NB4 (cell line): ENCODE data around the gene SMIM1.
"Not testable (repeated sequence)": the region's sequence is repeated elsewhere in the genome, so short reads cannot be mapped to it uniquely, and the experiment has no call there.

Experiments used
- DNase-seq: peaks from one replicate; pipeline ENCODE4 v3.0.0; 2010; ENCODE audit warnings: low read depth
- H3K4me3 ChIP-seq: one replicate; pipeline ENCODE4 v1.5.1; 2011; ENCODE audit warnings: mild to moderate bottlenecking, low read depth, low read length, moderate library complexity
- MAX ChIP-seq: IDR thresholded peaks from 2 replicates; pipeline ENCODE4 v1.6.1; 2011; ENCODE audit warnings: low read depth, low read length
- MYC ChIP-seq: IDR thresholded peaks from 2 replicates; pipeline ENCODE4 v1.6.1; 2011; ENCODE audit warnings: low read depth, low read length
- POLR2A ChIP-seq: IDR thresholded peaks from 2 replicates; pipeline ENCODE4 v1.6.1; 2011; ENCODE audit warnings: mild to moderate bottlenecking; ENCODE audit not compliant: insufficient read length; ENCODE audit errors: extremely low read depth
- TF ChIP-seq, protein P1 (sequence below): IDR thresholded peaks from one replicate; pipeline ENCODE4 v1.5.1; 2012; ENCODE audit warnings: low read depth, low read length

The SMIM1 gene

DNA sequence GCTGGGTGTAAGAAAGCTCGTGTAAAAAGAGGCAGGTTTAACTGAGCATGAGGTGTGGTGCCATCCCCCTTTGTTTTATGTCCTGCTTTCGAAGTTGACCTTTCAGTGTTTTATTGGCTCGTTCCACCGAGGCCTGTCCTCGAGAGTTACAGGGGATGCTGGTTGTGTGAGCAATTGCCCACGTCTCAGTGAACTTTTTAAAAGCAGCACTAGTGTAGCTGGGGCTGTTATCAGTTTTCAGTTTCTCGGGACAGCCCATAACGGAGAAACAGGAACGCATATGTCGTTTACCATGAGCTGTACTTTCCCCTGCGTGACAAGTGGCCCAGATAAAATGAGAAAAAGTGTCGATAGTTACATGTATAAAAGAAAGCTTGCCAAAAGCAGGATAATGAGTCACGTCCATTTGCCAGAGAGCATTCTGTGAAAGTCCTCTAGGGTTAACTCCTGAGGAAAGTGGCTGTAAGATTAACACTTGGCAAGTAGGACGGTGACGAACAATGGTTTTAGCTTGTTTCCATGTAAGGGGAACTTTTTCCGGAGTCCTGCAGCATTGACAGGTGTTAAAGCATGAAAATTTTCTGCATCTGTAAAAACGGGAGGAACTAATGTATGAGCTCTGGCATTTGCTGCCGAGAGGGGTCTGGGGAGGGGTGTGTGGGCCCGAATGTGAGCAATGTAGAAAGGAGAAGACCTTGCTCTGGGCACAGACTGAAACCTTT lies 31.5 kb downstream of the SMIM1 start:
- DNase-seq: no peak
- no peak overlapping the region for H3K4me3 ChIP-seq
- no peak for TF ChIP-seq MAX
- TF ChIP-seq, protein P1, sequence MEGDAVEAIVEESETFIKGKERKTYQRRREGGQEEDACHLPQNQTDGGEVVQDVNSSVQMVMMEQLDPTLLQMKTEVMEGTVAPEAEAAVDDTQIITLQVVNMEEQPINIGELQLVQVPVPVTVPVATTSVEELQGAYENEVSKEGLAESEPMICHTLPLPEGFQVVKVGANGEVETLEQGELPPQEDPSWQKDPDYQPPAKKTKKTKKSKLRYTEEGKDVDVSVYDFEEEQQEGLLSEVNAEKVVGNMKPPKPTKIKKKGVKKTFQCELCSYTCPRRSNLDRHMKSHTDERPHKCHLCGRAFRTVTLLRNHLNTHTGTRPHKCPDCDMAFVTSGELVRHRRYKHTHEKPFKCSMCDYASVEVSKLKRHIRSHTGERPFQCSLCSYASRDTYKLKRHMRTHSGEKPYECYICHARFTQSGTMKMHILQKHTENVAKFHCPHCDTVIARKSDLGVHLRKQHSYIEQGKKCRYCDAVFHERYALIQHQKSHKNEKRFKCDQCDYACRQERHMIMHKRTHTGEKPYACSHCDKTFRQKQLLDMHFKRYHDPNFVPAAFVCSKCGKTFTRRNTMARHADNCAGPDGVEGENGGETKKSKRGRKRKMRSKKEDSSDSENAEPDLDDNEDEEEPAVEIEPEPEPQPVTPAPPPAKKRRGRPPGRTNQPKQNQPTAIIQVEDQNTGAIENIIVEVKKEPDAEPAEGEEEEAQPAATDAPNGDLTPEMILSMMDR: no peak
- no peak for TF ChIP-seq MYC
- TF ChIP-seq POLR2A: no peak

DNA sequence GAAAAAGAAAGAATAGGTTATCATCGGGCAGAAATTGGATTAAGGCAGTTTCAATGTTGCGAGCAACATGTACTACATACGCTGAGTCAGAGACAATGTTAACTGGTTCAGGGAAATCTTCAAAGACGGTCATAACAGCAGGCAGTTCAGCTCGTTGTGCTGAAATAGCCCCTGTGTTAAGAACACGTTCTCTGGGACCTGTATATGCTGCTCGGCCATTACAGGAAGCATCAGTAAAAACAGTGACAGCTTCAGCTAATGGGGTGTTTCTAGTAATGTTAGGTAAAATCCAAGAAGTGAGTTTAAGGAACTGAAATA lies 32.0 kb downstream of the SMIM1 start:
- not testable (repeated sequence) for DNase-seq, H3K4me3 ChIP-seq

GRCh38 chr1:3805038-3805437 lies 32.5 kb downstream of the SMIM1 start:
- DNase-seq: no peak
- TF ChIP-seq MAX: no peak
- no peak for TF ChIP-seq MYC
- TF ChIP-seq, protein P1: no peak
- TF ChIP-seq POLR2A: no peak
- H3K4me3 ChIP-seq: no peak overlapping the region

DNA sequence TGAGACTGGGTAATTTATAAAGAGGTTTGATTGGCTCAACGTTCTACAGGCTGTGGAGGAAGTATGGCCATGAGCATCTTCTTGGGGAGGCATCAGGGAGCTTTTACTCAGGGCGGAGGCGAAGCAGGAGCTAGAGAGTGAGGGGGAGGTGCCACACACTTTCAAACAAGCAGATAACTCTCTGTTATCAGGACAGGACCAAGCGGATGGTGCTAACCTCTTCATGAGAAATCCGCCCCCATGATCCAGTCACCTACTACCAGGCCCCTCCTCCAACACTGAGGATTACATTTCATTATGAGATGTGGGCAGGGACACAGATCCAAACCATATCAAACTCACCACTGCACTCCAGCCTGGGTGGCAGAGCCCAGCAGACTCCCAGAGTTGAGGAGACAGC lies 35.2 kb downstream of the SMIM1 start:
- TF ChIP-seq, protein P1: no peak
- TF ChIP-seq MYC: no peak
- no peak for TF ChIP-seq MAX
- TF ChIP-seq POLR2A: no peak
- DNase-seq: no peak
- H3K4me3 ChIP-seq: no peak overlapping the region

GRCh38 chr1:3809680-3810079 lies 37.1 kb downstream of the SMIM1 start:
- no peak for DNase-seq
- H3K4me3 ChIP-seq: no peak overlapping the region
- TF ChIP-seq POLR2A (no peak), MAX (no peak), MYC (no peak)
- TF ChIP-seq, protein P1: no peak

DNA sequence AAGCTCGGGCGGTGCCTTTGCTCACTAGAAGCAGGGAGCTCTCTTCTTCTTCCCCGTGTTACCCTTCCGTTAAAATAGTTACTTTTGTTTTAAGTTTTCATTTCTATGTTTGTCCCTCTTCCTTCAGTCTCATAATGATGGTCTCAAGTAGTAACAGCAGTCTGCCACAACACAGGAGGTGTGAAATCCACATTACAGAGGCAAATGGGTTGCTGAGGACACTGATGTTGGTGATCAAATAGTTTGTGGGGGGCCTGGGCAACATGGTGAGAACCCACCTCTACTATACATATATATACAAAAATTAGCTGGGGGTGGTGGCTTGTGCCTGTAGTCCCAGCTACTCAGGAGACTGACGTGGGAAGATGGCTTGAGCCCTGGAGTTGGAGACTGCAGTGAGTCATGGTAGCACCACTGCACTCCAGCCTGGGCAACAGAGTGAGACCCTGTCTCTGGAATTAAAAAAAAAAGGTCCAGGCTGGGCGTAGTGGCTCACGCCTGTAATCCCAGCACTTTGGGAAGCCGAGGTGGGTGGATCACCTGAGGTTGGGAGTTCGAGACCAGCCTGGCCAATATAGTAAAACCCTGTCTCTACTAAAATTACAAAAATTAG lies 37.7 kb downstream of the SMIM1 start:
- not testable (repeated sequence) for DNase-seq

GRCh38 chr1:3811595-3811911 lies 39.0 kb downstream of the SMIM1 start:
- no peak for DNase-seq
- H3K4me3 ChIP-seq: no peak overlapping the region
- TF ChIP-seq MAX (no peak), POLR2A (no peak), MYC (no peak)
- TF ChIP-seq, protein P1: no peak

More for the DNA sequence above, 37.7 kb downstream of the SMIM1 start:
- not testable (repeated sequence) for H3K4me3 ChIP-seq
